ENCODE results near the gene RPL5.

GRCh38 chr1:92804721-92805201 lies 27.1 kb upstream of the RPL5 start:
- TF ChIP-seq POLR2AphosphoS5 (IDR thresholded peaks at IDR 0.05; ENCODE audit: low read depth): no peak
- no peak for TF ChIP-seq CTCF (conservative IDR thresholded peaks at IDR 0.05; ENCODE audit: low read depth in 2 of 2)
- TF ChIP-seq REST (IDR thresholded peaks at IDR 0.05; ENCODE audit: unreplicated experiment): no peak
- no peak for TF ChIP-seq ZNF462 (CRISPR knock-in tag; IDR thresholded peaks at IDR 0.05)
- no peak for TF ChIP-seq JUNB (IDR thresholded peaks at IDR 0.05; ENCODE audit: unreplicated experiment)
- no peak for TF ChIP-seq EZH2 (IDR thresholded peaks at IDR 0.05; ENCODE audit: low read depth, unreplicated experiment)
- no peak for TF ChIP-seq CREB1 (CRISPR knock-in tag; IDR thresholded peaks at IDR 0.05; ENCODE audit: low read depth)
- TF ChIP-seq ZNF331 (CRISPR knock-in tag; IDR thresholded peaks at IDR 0.05; ENCODE audit: low read depth): no peak
- TF ChIP-seq STAT1 (IDR thresholded peaks at IDR 0.05; ENCODE audit: unreplicated experiment): no peak
- TF ChIP-seq EZH2phosphoT487 (IDR thresholded peaks at IDR 0.05; ENCODE audit: unreplicated experiment): no peak

Data from GM23338 (cell line).